ENCODE data around the gene PAQR4. TPM values are rescaled to one million over a fixed set of nuclear protein-coding genes. Genes with fewer than 3 reads are reported as not detected.

The PAQR4 gene
- total RNA-seq, 2 experiments from 2014 or later, result 29.4 to 30.4 TPM

- Mint-ChIP-seq H3K4me3 (no peak overlapping the region), H3K36me3 (ENCODE audit: low read depth) (no peaks in the 10 kb centered on the region), H3K27me3 (peaks cover 5% of the 10 kb centered on the region), H3K27ac (no peak overlapping the region), H3K4me1 (ENCODE audit: low read depth) (peaks cover 19% of the 10 kb centered on the region), H3K9me3 (no peaks in the 10 kb centered on the region)
- DNase-seq, result peak; percentile 98
- ChIA-PET POLR2A (interaction anchor here (1.4 kb wide), 1 partner anchor 17 kb away, joined by 5 read pairs; the partner anchor contains the start of gene TNFRSF12A), CTCF (interaction anchor here (0.6 to 5.8 kb wide), 13 partner anchors 9 to 192 kb away, joined by 3 to 85 read pairs (median 4); partner anchors contain the start of genes CLDN6, HCFC1R1, THOC6 and TNFRSF12A)
- ATAC-seq, result peak; percentile 99
- intact Hi-C loops (cut with micrococcal nuclease), result no loop called here
- peak; percentile 59 for TF ChIP-seq CTCF (IDR thresholded peaks at IDR 0.05)
Measured at GRCh38 chr16:3003582-3004270, 34.6 kb downstream of the PAQR4 start.

GRCh38 chr16:3004319-3004718 is 35.2 kb downstream of the PAQR4 start:
- Mint-ChIP-seq H3K27me3 (peaks cover 5% of the 10 kb centered on the region), H3K4me3 (no peak overlapping the region), H3K9me3 (no peaks in the 10 kb centered on the region), H3K36me3 (ENCODE audit: low read depth) (no peaks in the 10 kb centered on the region), H3K27ac (no peak overlapping the region), H3K4me1 (ENCODE audit: low read depth) (peaks cover 21% of the 10 kb centered on the region)
- POLR2A ChIA-PET, result interaction anchor here (1.4 kb wide), 1 partner anchor 16 kb away, joined by 5 read pairs; the partner anchor contains the start of gene TNFRSF12A
- CTCF ChIA-PET, result interaction anchor here (0.6 to 5.8 kb wide), 13 partner anchors 9 to 192 kb away, joined by 3 to 85 read pairs (median 4); partner anchors contain the start of genes CLDN6, HCFC1R1, THOC6 and TNFRSF12A
- intact Hi-C loops (cut with micrococcal nuclease), result no loop called here
- DNase-seq, result peak; percentile 34
- TF ChIP-seq CTCF (IDR thresholded peaks at IDR 0.05), result no peak
- ATAC-seq, result no peak

- H3K36me3 Mint-ChIP-seq (ENCODE audit: low read depth), result no peaks in the 10 kb centered on the region
- intact Hi-C loops (cut with micrococcal nuclease), result no loop called here
- ATAC-seq (no peak), DNase-seq (no peak)
- ChIA-PET POLR2A (interaction anchor here (1.4 kb wide), 1 partner anchor 16 kb away, joined by 5 read pairs; the partner anchor contains the start of gene TNFRSF12A), CTCF (interaction anchor here (1.3 to 5.8 kb wide), 3 partner anchors 16 to 34 kb away, joined by 3 to 85 read pairs (median 56); partner anchors contain the start of genes CLDN6, HCFC1R1, THOC6 and TNFRSF12A)
- no peak overlapping the region for H3K27ac Mint-ChIP-seq
- no peak for TF ChIP-seq CTCF (IDR thresholded peaks at IDR 0.05)
- peaks cover 21% of the 10 kb centered on the region for H3K4me1 Mint-ChIP-seq (ENCODE audit: low read depth)
- no peaks in the 10 kb centered on the region for H3K9me3 Mint-ChIP-seq
- H3K27me3 Mint-ChIP-seq, result peaks cover 5% of the 10 kb centered on the region
- peak overlapping the region; percentile 55 for H3K4me3 Mint-ChIP-seq
Measured at GRCh38 chr16:3004781-3005284, 35.7 kb downstream of the PAQR4 start.

GRCh38 chr16:3007059-3007956 is 38.2 kb downstream of the PAQR4 start:
- no peak overlapping the region for H3K27ac Mint-ChIP-seq
- H3K27me3 Mint-ChIP-seq, result peaks cover 7% of the 10 kb centered on the region
- intact Hi-C loops (cut with micrococcal nuclease), result no loop called here

More at GRCh38 chr16:3007059-3007956, 38.2 kb downstream of the PAQR4 start:
- no peak overlapping the region for H3K4me3 Mint-ChIP-seq
- no peaks in the 10 kb centered on the region for H3K9me3 Mint-ChIP-seq
- no peak for DNase-seq
- H3K36me3 Mint-ChIP-seq (ENCODE audit: low read depth), result no peaks in the 10 kb centered on the region
- H3K4me1 Mint-ChIP-seq (ENCODE audit: low read depth), result peaks cover 21% of the 10 kb centered on the region
- ATAC-seq, result no peak
- ChIA-PET POLR2A (interaction anchor here (1.7 kb wide), 2 partner anchors 13 to 20 kb away, joined by 5 to 6 read pairs; partner anchors contain the start of gene TNFRSF12A), CTCF (interaction anchor here (0.7 to 5.3 kb wide), 10 partner anchors 14 to 122 kb away, joined by 3 to 56 read pairs (median 6); partner anchors contain the start of genes CLDN6, HCFC1R1, THOC6 and TNFRSF12A)
- TF ChIP-seq CTCF (IDR thresholded peaks at IDR 0.05), result no peak
